Caco-2 (cell line): ENCODE measurements around the gene RAB11FIP5. TPM values are rescaled to one million over a fixed set of nuclear protein-coding genes. Genes with fewer than 3 reads are reported as not detected.
"Not testable (repeated sequence)": the region's sequence is repeated elsewhere in the genome, so short reads cannot be mapped to it uniquely, and the experiment has no call there.

Experiments used
- BruUV-seq: library from RNA; stranded (reverse); fragments of 400-500 nt; replicated peaks from 2 replicates; lab custom pipeline; 2021; lab: Mats Ljungman, UMichigan
- CTCF ChIA-PET: fragments of 300-600 bp; sonication (Branson Sonifier 250); formaldehyde crosslinking; loops from one replicate; lab custom pipeline; 2022; ENCODE audit warnings: antibody characterized with exemption; lab: Charles Lee
- POLR2A ChIA-PET: fragments of 300-600 bp; sonication (Branson Sonifier 250); formaldehyde crosslinking; loops from one replicate; lab custom pipeline; 2022; ENCODE audit warnings: antibody characterized with exemption; lab: Charles Lee
- DNase-seq, 2 experiments: peaks; one replicate each; pipeline versions ENCODE4 v3.0.0 to v3.0.0-alpha.2; 2020 to 2022
- H3K27me3 ChIP-seq: replicated peaks from 2 replicates; pipeline ENCODE4 v1.6.0; 2011; ENCODE audit warnings: low read length; ENCODE audit not compliant: control insufficient read depth, insufficient read depth
- H3K36me3 ChIP-seq: 2 replicates; pipeline ENCODE4 v1.5.1; 2011; ENCODE audit warnings: low read length; ENCODE audit not compliant: control insufficient read depth, insufficient read depth
- H3K4me1 ChIP-seq: fragments of 250-450 bp; sonication (Bioruptor Pico); 2 replicates; pipeline ENCODE4 v1.5.1; 2020; ENCODE audit warnings: mild to moderate bottlenecking
- H3K4me3 ChIP-seq: 2 replicates; pipeline ENCODE4 v1.5.1; 2011; ENCODE audit warnings: low read depth, mild to moderate bottlenecking, control low read depth, low read length
- H3K9me3 ChIP-seq: fragments of 250-450 bp; sonication (Bioruptor Pico); 2 replicates; pipeline ENCODE4 v1.5.1; 2020; ENCODE audit warnings: mild to moderate bottlenecking, moderate library complexity
- H3K27ac Mint-ChIP-seq: one replicate; pipeline ENCODE4 v1.8.0; 2022; ENCODE audit warnings: mixed read lengths; ENCODE audit not compliant: unreplicated experiment
- H3K27me3 Mint-ChIP-seq: one replicate; pipeline ENCODE4 v1.8.0; 2022; ENCODE audit warnings: mixed read lengths; ENCODE audit not compliant: insufficient read depth, unreplicated experiment
- H3K36me3 Mint-ChIP-seq: one replicate; pipeline ENCODE4 v1.8.0; 2022; ENCODE audit warnings: mild to moderate bottlenecking, mixed read lengths; ENCODE audit not compliant: insufficient read depth, unreplicated experiment
- H3K4me1 Mint-ChIP-seq: one replicate; pipeline ENCODE4 v1.8.0; 2022; ENCODE audit warnings: low read depth, mixed read lengths; ENCODE audit not compliant: unreplicated experiment
- H3K4me3 Mint-ChIP-seq: one replicate; pipeline ENCODE4 v1.8.0; 2022; ENCODE audit warnings: mild to moderate bottlenecking, moderate library complexity, mixed read lengths; ENCODE audit not compliant: unreplicated experiment
- H3K9me3 Mint-ChIP-seq: one replicate; pipeline ENCODE4 v1.8.0; 2022; ENCODE audit warnings: mixed read lengths; ENCODE audit not compliant: unreplicated experiment
- CTCF ChIP-seq, 2 experiments: fragments of 200-600 bp in 1 of 2; IDR thresholded peaks; 1 replicate in 1 of 2; 2 replicates in 1 of 2; pipeline versions ENCODE4 v1.5.1 to v1.8.0; 2011 to 2022; ENCODE audit warnings: antibody characterized with exemption in 1 of 2, control low read depth in 1 of 2, inconsistent platforms in 1 of 2, low read depth in 1 of 2, low read length in 1 of 2, mild to moderate bottlenecking in 1 of 2, moderate library complexity in 1 of 2; ENCODE audit not compliant: insufficient read depth in 1 of 2, severe bottlenecking in 1 of 2, unreplicated experiment in 1 of 2
- intact Hi-C: fragments of 100-400 bp; cut with micrococcal nuclease; formaldehyde crosslinking; loops from one replicate; pipeline ENCODE4 v1.10.0; 2022; ENCODE audit not compliant: unreplicated experiment
- total RNA-seq: library from RNA; stranded (reverse); gene quantifications from 2 replicates; pipeline ENCODE4 v1.2.3, GENCODE V29; 2022

The RAB11FIP5 gene
- total RNA-seq, 1 experiment from 2014 or later: 17.3 TPM

- Mint-ChIP-seq H3K27me3 (peaks cover 18% of the 10 kb centered on the region), H3K4me3 (no peak overlapping the region), H3K27ac (no peak overlapping the region), H3K4me1 (no peaks in the 10 kb centered on the region), H3K36me3 (no peaks in the 10 kb centered on the region), H3K9me3 (peaks cover 9% of the 10 kb centered on the region)
- Histone ChIP-seq H3K4me3 (no peak overlapping the region), H3K9me3 (no peaks in the 10 kb centered on the region), H3K4me1 (no peaks in the 10 kb centered on the region), H3K27me3 (no peaks in the 10 kb centered on the region), H3K36me3 (no peaks in the 10 kb centered on the region)
- TF ChIP-seq CTCF (IDR thresholded peaks at IDR 0.05; ENCODE audit: insufficient read depth in 1 of 2, low read depth in 1 of 2, low read length in 1 of 2, severe bottlenecking in 1 of 2, unreplicated experiment in 1 of 2): no peak
- ChIA-PET CTCF (no interaction called here), POLR2A (no interaction called here)
- BruUV-seq: no TSS peak
- intact Hi-C loops: no loop called here
- no peak for DNase-seq
These were observed 18.0 kb upstream of the RAB11FIP5 start for GRCh38 chr2:73130790-73131189.

- H3K4me3 Mint-ChIP-seq: no peak overlapping the region
- no peak for TF ChIP-seq CTCF (IDR thresholded peaks at IDR 0.05; ENCODE audit: insufficient read depth in 1 of 2, low read depth in 1 of 2, low read length in 1 of 2, severe bottlenecking in 1 of 2, unreplicated experiment in 1 of 2)
- no peak overlapping the region for H3K4me3 ChIP-seq
- no TSS peak for BruUV-seq
- H3K27me3 Mint-ChIP-seq: peaks cover 15% of the 10 kb centered on the region
- intact Hi-C loops: no loop called here
- no peak overlapping the region for H3K27ac Mint-ChIP-seq
- H3K9me3 ChIP-seq: no peaks in the 10 kb centered on the region
- H3K36me3 Mint-ChIP-seq: no peaks in the 10 kb centered on the region
- DNase-seq: no peak
- ChIA-PET POLR2A (no interaction called here), CTCF (interaction anchor here (0.8 kb wide), 1 partner anchor 161 kb away, joined by 4 read pairs; no protein-coding TSS in a partner anchor)
- no peaks in the 10 kb centered on the region for H3K4me1 ChIP-seq
- H3K27me3 ChIP-seq: no peaks in the 10 kb centered on the region
- no peaks in the 10 kb centered on the region for H3K36me3 ChIP-seq
- H3K9me3 Mint-ChIP-seq: peaks cover 12% of the 10 kb centered on the region
- no peaks in the 10 kb centered on the region for H3K4me1 Mint-ChIP-seq
These were observed 16.2 kb upstream of the RAB11FIP5 start for GRCh38 chr2:73128841-73129535.

GRCh38 chr2:73122536-73122935 is 9.8 kb upstream of the RAB11FIP5 start:
- intact Hi-C loops: no loop called here
- no TSS peak for BruUV-seq
- H3K4me3 Mint-ChIP-seq: no peak overlapping the region

GRCh38 chr2:73119611-73120239 is 7.0 kb upstream of the RAB11FIP5 start:
- H3K9me3 ChIP-seq, H3K27me3 ChIP-seq, DNase-seq, H3K36me3 ChIP-seq, H3K4me1 Mint-ChIP-seq, H3K27me3 Mint-ChIP-seq, H3K27ac Mint-ChIP-seq, H3K4me3 ChIP-seq, POLR2A ChIA-PET, H3K4me1 ChIP-seq, BruUV-seq, H3K4me3 Mint-ChIP-seq, H3K9me3 Mint-ChIP-seq, H3K36me3 Mint-ChIP-seq, CTCF ChIA-PET, intact Hi-C loops: not testable (repeated sequence)

More at GRCh38 chr2:73122536-73122935, 9.8 kb upstream of the RAB11FIP5 start:
- Histone ChIP-seq H3K36me3 (no peaks in the 10 kb centered on the region), H3K9me3 (no peaks in the 10 kb centered on the region), H3K27me3 (no peaks in the 10 kb centered on the region), H3K4me1 (no peaks in the 10 kb centered on the region), H3K4me3 (no peak overlapping the region)
- ChIA-PET POLR2A (no interaction called here), CTCF (no interaction called here)
- H3K4me1 Mint-ChIP-seq: no peaks in the 10 kb centered on the region
- peaks cover 12% of the 10 kb centered on the region for H3K9me3 Mint-ChIP-seq
- H3K36me3 Mint-ChIP-seq: no peaks in the 10 kb centered on the region
- no peak overlapping the region for H3K27ac Mint-ChIP-seq
- no peak for DNase-seq
- H3K27me3 Mint-ChIP-seq: peaks cover 7% of the 10 kb centered on the region
- no peak for TF ChIP-seq CTCF (IDR thresholded peaks at IDR 0.05; ENCODE audit: insufficient read depth in 1 of 2, low read depth in 1 of 2, low read length in 1 of 2, severe bottlenecking in 1 of 2, unreplicated experiment in 1 of 2)
